Activated naive CD4-positive, alpha-beta T cell treated with anti-CD3 and anti-CD28 coated beads, Interleukin-2, amount 10 ng/mL, durations not matched to agents 5 hours and 36 hours (primary cell): ENCODE results near the gene ANKRD34C. TPM values are rescaled to one million over a fixed set of nuclear protein-coding genes. Genes with fewer than 3 reads are reported as not detected.

Source experiments
- total RNA-seq, 2 experiments: library from RNA; stranded (reverse); gene quantifications; one replicate each; pipeline ENCODE4 v1.2.3, GENCODE V29; 2021

The ANKRD34C gene
- not detected for total RNA-seq

DNA sequence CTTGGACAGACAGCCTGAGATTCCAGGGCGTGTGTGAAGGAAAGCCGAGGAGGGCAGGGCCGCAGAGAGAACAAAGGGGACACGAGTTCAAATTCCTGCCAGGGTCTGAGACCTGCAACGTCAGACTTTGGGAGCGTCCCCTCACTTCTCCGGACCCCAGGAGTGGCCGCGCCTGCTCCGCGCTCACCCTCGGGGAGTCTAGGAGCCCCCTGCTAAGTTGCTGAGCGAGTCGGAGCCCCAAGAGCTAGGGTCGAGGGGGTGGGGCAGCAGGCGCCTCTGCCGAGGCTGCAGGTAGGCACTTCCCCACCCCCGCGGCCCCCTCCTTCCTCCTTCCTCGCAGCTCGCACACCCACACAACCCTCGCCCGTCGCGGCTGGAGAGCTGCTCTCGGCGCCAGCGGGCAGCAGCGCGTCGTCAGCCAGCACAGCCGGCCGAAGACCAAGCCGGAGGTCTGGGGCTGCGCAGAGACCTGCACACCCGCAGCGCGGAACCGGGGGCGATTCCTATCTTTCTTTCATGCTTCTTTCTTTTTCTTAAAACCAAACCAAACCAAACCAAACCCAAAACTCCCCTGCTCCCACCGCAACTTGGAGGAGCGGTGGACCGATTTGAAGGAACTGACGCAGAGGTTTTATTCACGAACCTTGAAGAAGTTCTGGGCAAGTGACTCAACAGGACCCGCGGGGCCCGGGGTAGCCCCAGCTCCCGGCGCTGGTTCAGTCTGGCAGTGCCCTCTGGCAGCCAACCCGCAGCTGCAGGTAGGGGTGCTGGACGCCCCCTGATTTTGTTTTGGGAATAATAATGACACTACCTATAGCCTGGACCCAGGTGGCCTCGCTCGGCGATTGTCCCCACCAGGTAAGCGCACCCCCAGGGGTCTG lies at the start of gene ANKRD34C:
Gene ANKRD34C, plus strand, starts transcription at position 352 of the 881 bp plus-strand sequence. CDS start 10,563 bp downstream, outside the sequence.

GRCh38 chr15:79310985-79311900 lies 28.7 kb downstream of the ANKRD34C start, which contains the start of gene TMED3:
Gene TMED3 (plus strand): TSS chr15:79311112. CDS start chr15:79311250, 138 bp downstream.

Other genes with a start within 250 kb of the ANKRD34C start
- gene RASGRF1, start 191.9 kb upstream of the ANKRD34C start, total RNA-seq: not detected
- gene TMED3, start 28.4 kb downstream of the ANKRD34C start, total RNA-seq: 10 to 100 TPM; 30.2 to 33.0 TPM
- under 1 TPM; 0.33 to 0.58 TPM for gene MINAR1, start 149.6 kb downstream of the ANKRD34C start, total RNA-seq